ENCODE data around the gene EPHA6.

GRCh38 chr3:97161169-97161568, 346.8 kb downstream of the EPHA6 start:
- no peak for TF ChIP-seq CTCF (conservative IDR thresholded peaks at IDR 0.05 in 1 of 2, IDR thresholded peaks at IDR 0.05 in 1 of 2; ENCODE audit: low read depth in 1 of 2, low read length in 2 of 2)
- TF ChIP-seq EZH2 (IDR thresholded peaks at IDR 0.05; ENCODE audit: low read length, missing control alignments), result no peak
